Esophagus muscularis mucosa (tissue), 4 donors: ENCODE results near the gene USP24.

Source experiments
- EP300 ChIP-seq: sonication (generic); formaldehyde crosslinking; IDR thresholded peaks from one replicate; pipeline ENCODE4 v1.6.1; 2017; ENCODE audit warnings: antibody characterized with exemption
- POLR2AphosphoS5 ChIP-seq, 2 donors: sonication (generic); formaldehyde crosslinking; IDR thresholded peaks; one replicate each; pipeline ENCODE4 v1.6.1; 2017; ENCODE audit warnings: antibody characterized with exemption in 2 of 2
- TF ChIP-seq, protein P1 (sequence below), 3 experiments: fragments of 200-600 bp in 2 of 3; fragments of 450-650 bp in 1 of 3; sonication (generic) in 2 of 3; IDR thresholded peaks; one replicate each; pipeline ENCODE4 v1.5.1; 2017 to 2019; ENCODE audit warnings: antibody characterized with exemption in 3 of 3, mild to moderate bottlenecking in 2 of 3, moderate library complexity in 1 of 3

DNA sequence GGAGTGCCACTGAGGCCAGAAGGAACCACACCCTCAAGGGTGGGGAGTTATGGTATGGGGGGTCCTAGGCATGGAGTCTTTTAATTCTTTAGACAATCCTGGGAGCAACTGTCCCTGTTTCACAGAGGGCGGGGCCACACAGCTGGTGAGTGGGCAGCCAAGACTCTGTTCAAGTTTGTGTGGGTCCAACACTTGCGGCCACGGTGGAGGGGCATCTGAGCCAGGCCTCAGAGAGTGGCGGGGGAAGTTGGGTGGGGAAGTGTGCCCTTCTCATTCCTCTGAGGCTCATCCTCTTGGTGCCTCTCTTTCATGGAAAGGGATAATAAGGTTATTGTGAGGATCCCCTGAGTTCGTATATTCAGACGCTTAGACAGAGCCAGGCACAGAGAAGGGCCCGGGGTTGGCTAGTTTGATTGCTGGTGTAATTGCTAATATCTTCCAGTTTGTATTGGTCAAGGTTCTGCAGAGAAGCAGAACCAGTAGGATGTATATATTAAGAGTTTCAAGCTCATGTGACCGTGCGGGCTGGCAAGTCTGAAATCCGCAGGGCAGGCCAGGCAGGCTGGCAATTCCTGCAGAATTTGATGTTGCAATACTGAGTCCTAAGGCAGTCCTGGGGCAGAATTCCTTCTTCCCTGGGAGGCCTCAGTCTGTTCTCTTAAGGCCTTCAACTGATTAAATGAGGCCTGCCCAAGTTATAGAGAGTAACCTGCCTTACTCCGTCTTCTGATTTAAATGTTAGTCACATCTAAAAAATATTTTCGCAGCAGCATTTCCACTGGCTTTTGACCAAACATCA lies 159.9 kb downstream of the USP24 start:
- TF ChIP-seq, protein P1, sequence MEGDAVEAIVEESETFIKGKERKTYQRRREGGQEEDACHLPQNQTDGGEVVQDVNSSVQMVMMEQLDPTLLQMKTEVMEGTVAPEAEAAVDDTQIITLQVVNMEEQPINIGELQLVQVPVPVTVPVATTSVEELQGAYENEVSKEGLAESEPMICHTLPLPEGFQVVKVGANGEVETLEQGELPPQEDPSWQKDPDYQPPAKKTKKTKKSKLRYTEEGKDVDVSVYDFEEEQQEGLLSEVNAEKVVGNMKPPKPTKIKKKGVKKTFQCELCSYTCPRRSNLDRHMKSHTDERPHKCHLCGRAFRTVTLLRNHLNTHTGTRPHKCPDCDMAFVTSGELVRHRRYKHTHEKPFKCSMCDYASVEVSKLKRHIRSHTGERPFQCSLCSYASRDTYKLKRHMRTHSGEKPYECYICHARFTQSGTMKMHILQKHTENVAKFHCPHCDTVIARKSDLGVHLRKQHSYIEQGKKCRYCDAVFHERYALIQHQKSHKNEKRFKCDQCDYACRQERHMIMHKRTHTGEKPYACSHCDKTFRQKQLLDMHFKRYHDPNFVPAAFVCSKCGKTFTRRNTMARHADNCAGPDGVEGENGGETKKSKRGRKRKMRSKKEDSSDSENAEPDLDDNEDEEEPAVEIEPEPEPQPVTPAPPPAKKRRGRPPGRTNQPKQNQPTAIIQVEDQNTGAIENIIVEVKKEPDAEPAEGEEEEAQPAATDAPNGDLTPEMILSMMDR (IDR thresholded peaks at IDR 0.05) = no peak
- TF ChIP-seq POLR2AphosphoS5 (IDR thresholded peaks at IDR 0.05) = no peak
- no peak for TF ChIP-seq EP300
